ENCODE data around the gene SGCG.

DNA sequence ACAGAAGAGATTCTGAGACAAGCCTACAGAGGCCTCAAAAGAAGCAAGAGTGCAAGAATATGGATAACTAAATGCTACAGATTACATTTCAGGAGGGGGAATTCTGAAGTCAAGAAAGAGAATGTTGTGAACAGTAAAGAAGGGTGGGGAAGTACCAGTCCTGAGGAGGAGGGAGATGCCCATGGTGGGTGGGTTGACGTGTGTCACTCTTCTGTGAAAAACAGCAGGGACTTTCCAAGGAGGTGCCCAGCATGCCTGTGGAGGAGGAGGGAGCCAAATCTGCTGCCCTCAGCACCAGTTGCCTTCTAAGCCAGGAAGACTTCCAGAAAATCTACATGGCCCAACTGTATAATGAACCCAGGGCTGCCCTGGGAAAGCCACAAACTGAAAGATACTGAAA lies 87.7 kb downstream of the SGCG start:
- TF ChIP-seq, protein P1, sequence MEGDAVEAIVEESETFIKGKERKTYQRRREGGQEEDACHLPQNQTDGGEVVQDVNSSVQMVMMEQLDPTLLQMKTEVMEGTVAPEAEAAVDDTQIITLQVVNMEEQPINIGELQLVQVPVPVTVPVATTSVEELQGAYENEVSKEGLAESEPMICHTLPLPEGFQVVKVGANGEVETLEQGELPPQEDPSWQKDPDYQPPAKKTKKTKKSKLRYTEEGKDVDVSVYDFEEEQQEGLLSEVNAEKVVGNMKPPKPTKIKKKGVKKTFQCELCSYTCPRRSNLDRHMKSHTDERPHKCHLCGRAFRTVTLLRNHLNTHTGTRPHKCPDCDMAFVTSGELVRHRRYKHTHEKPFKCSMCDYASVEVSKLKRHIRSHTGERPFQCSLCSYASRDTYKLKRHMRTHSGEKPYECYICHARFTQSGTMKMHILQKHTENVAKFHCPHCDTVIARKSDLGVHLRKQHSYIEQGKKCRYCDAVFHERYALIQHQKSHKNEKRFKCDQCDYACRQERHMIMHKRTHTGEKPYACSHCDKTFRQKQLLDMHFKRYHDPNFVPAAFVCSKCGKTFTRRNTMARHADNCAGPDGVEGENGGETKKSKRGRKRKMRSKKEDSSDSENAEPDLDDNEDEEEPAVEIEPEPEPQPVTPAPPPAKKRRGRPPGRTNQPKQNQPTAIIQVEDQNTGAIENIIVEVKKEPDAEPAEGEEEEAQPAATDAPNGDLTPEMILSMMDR (IDR thresholded peaks at IDR 0.05): no peak
- TF ChIP-seq POLR2AphosphoS5 (IDR thresholded peaks at IDR 0.05): no peak

All from gastroesophageal sphincter (tissue), 3 donors.